ENCODE data around the gene EPM2A.

The EPM2A gene

GRCh38 chr6:145601397-145601796, 133.9 kb downstream of the EPM2A start:
- no peak for DNase-seq (ENCODE audit: low spot score)

DNA sequence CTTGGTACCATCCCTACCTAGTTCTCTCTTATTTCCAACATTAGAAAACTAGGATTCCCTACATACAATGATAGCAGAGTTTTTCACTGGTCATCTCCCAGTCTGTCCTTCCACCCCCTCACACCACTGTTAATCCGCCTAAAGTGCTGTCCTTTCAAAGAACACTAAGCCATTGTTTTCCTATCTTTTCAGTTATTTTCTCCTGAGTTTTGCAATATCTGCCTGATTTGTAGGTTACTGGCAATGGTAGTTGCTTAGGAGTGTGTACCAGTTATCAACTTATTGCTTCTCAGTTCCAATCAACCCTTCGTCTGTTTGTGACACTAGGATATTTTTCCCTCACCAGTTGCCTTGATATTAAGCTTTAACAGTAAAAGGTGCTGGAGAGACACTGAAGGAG, 135.0 kb downstream of the EPM2A start:
- peak; percentile 28 for DNase-seq (ENCODE audit: low spot score)

- no peak for DNase-seq (ENCODE audit: low spot score)
Measured at GRCh38 chr6:145588981-145589380, 146.3 kb downstream of the EPM2A start.

DNA sequence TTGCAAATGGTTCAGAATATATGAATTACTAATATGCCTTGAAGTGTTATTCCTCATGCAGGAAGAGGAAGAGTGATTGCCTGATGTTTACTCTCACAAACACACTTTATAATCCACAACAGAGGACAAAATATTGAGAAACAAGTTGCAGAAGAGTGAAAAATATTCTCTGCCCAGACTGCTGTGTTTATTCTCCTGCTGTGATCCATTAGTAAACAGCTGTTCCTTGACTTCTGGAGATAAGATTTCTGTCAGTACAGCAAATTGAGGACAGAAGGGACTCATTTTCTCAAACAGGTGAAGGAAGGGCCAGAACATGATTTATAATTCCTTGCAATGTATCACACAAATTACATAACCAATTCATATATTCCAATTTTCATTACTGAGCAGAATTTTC, 148.0 kb downstream of the EPM2A start:
- DNase-seq (ENCODE audit: low spot score): no peak

- no peak for DNase-seq (ENCODE audit: low spot score)
Measured at GRCh38 chr6:145583753-145584152, 151.6 kb downstream of the EPM2A start.

All from HuH-7 (cell line).